ENCODE measurements around the gene COQ5.
"Not testable (repeated sequence)": the region's sequence is repeated elsewhere in the genome, so short reads cannot be mapped to it uniquely, and the experiment has no call there.

COQ5 gene

GRCh38 chr12:120489018-120489417 is 39.9 kb downstream of the COQ5 start:
- H3K4me3 ChIP-seq (ENCODE audit: low read length), result no peak overlapping the region
- DNase-seq (ENCODE audit: low read depth), result no peak
- no peak for TF ChIP-seq CTCF (conservative IDR thresholded peaks at IDR 0.05; ENCODE audit: low read depth, low read length)

- TF ChIP-seq CTCF (conservative IDR thresholded peaks at IDR 0.05; ENCODE audit: low read depth, low read length), result no peak
- H3K4me3 ChIP-seq (ENCODE audit: low read length), result no peak overlapping the region
- DNase-seq (ENCODE audit: low read depth), result no peak
Observed at GRCh38 chr12:120488057-120488640, 40.8 kb downstream of the COQ5 start.

GRCh38 chr12:120487552-120487951 is 41.4 kb downstream of the COQ5 start:
- not testable (repeated sequence) for H3K4me3 ChIP-seq (ENCODE audit: low read length); DNase-seq (ENCODE audit: low read depth)

- H3K4me3 ChIP-seq (ENCODE audit: low read length), result no peak overlapping the region
- no peak for TF ChIP-seq CTCF (conservative IDR thresholded peaks at IDR 0.05; ENCODE audit: low read depth, low read length)
- DNase-seq (ENCODE audit: low read depth), result no peak
Observed at GRCh38 chr12:120485961-120486881, 42.7 kb downstream of the COQ5 start.

GRCh38 chr12:120483621-120484020 is 45.3 kb downstream of the COQ5 start:
- no peak for DNase-seq (ENCODE audit: low read depth)
- no peak for TF ChIP-seq CTCF (conservative IDR thresholded peaks at IDR 0.05; ENCODE audit: low read depth, low read length)
- no peak overlapping the region for H3K4me3 ChIP-seq (ENCODE audit: low read length)

- H3K4me3 ChIP-seq (ENCODE audit: low read length), result no peak overlapping the region
- no peak for TF ChIP-seq CTCF (conservative IDR thresholded peaks at IDR 0.05; ENCODE audit: low read depth, low read length)
- no peak for DNase-seq (ENCODE audit: low read depth)
Observed at GRCh38 chr12:120481022-120481767, 47.8 kb downstream of the COQ5 start.

GRCh38 chr12:120480211-120480610 is 48.7 kb downstream of the COQ5 start:
- H3K4me3 ChIP-seq (ENCODE audit: low read length), result no peak overlapping the region
- no peak for TF ChIP-seq CTCF (conservative IDR thresholded peaks at IDR 0.05; ENCODE audit: low read depth, low read length)
- no peak for DNase-seq (ENCODE audit: low read depth)
